ENCODE data around the gene SLC7A7. TPM values are rescaled to one million over a fixed set of nuclear protein-coding genes. Genes with fewer than 3 reads are reported as not detected.
"Not testable (repeated sequence)": the region's sequence is repeated elsewhere in the genome, so short reads cannot be mapped to it uniquely, and the experiment has no call there.

The SLC7A7 gene
- total RNA-seq, 1 donor from 2014 or later = 14.3 TPM

- FAIRE-seq (no peak), DNase-seq (ENCODE audit: low read depth) (no peak)
- Histone ChIP-seq H3K9ac (ENCODE audit: low read length) (no peak overlapping the region), H4K20me1 (ENCODE audit: insufficient read depth, low read length) (no peaks in the 10 kb centered on the region), H3K27ac (ENCODE audit: low read depth, low read length) (no peak overlapping the region), H3K4me3 (ENCODE audit: insufficient read depth, low read depth, low read length) (no peak overlapping the region), H3K27me3 (ENCODE audit: insufficient read depth, low read length) (peaks cover 8% of the 10 kb centered on the region), H3K36me3 (ENCODE audit: insufficient read depth, low read length) (no peaks in the 10 kb centered on the region), H3K9me3 (ENCODE audit: insufficient read depth, low read depth, low read length) (no peaks in the 10 kb centered on the region), H3K4me1 (ENCODE audit: insufficient read depth, low read length) (no peaks in the 10 kb centered on the region), H2AFZ (ENCODE audit: low read depth, low read length) (no peak overlapping the region), H3K79me2 (ENCODE audit: insufficient read depth, low read length) (no peaks in the 10 kb centered on the region), H3K4me2 (ENCODE audit: low read length) (no peak overlapping the region)
- H3K27ac Mint-ChIP-seq (ENCODE audit: unreplicated experiment) = no peak overlapping the region
- TF ChIP-seq EZH2 (IDR thresholded peaks at IDR 0.05; ENCODE audit: insufficient read depth, low read length) = no peak
- no peak for TF ChIP-seq CTCF (IDR thresholded peaks at IDR 0.05; ENCODE audit: insufficient read depth, low read depth, low read length)
- no peaks in the 10 kb centered on the region for H3K36me3 Mint-ChIP-seq (ENCODE audit: low read depth, unreplicated experiment)
- H3K4me3 Mint-ChIP-seq (ENCODE audit: unreplicated experiment) = no peak overlapping the region
- H3K4me1 Mint-ChIP-seq (ENCODE audit: low read depth, unreplicated experiment) = no peaks in the 10 kb centered on the region
- peaks cover 4% of the 10 kb centered on the region for H3K27me3 Mint-ChIP-seq (ENCODE audit: low read depth, unreplicated experiment)
- peaks cover 8% of the 10 kb centered on the region for H3K9me3 Mint-ChIP-seq (ENCODE audit: unreplicated experiment)
These were observed 89.2 kb downstream of the SLC7A7 start for GRCh38 chr14:22726012-22726411.

- H3K4me2 ChIP-seq (ENCODE audit: low read length); H3K4me1 ChIP-seq (ENCODE audit: insufficient read depth, low read length); H3K27ac ChIP-seq (ENCODE audit: low read depth, low read length); FAIRE-seq; H3K36me3 Mint-ChIP-seq (ENCODE audit: low read depth, unreplicated experiment); H3K9ac ChIP-seq (ENCODE audit: low read length); H4K20me1 ChIP-seq (ENCODE audit: insufficient read depth, low read length); H3K9me3 ChIP-seq (ENCODE audit: insufficient read depth, low read depth, low read length); H3K27me3 Mint-ChIP-seq (ENCODE audit: low read depth, unreplicated experiment); H3K27me3 ChIP-seq (ENCODE audit: insufficient read depth, low read length); H3K36me3 ChIP-seq (ENCODE audit: insufficient read depth, low read length); H2AFZ ChIP-seq (ENCODE audit: low read depth, low read length); H3K4me1 Mint-ChIP-seq (ENCODE audit: low read depth, unreplicated experiment); H3K4me3 Mint-ChIP-seq (ENCODE audit: unreplicated experiment); H3K9me3 Mint-ChIP-seq (ENCODE audit: unreplicated experiment); H3K27ac Mint-ChIP-seq (ENCODE audit: unreplicated experiment); DNase-seq (ENCODE audit: low read depth); H3K4me3 ChIP-seq (ENCODE audit: insufficient read depth, low read depth, low read length); H3K79me2 ChIP-seq (ENCODE audit: insufficient read depth, low read length): not testable (repeated sequence)
These were observed 89.9 kb downstream of the SLC7A7 start for GRCh38 chr14:22725374-22725773.

- H3K4me1 ChIP-seq (ENCODE audit: insufficient read depth, low read length); H3K9me3 Mint-ChIP-seq (ENCODE audit: unreplicated experiment); H3K36me3 Mint-ChIP-seq (ENCODE audit: low read depth, unreplicated experiment); H3K4me3 ChIP-seq (ENCODE audit: insufficient read depth, low read depth, low read length); H4K20me1 ChIP-seq (ENCODE audit: insufficient read depth, low read length); H2AFZ ChIP-seq (ENCODE audit: low read depth, low read length); H3K36me3 ChIP-seq (ENCODE audit: insufficient read depth, low read length); H3K27ac Mint-ChIP-seq (ENCODE audit: unreplicated experiment); FAIRE-seq; H3K79me2 ChIP-seq (ENCODE audit: insufficient read depth, low read length); H3K4me1 Mint-ChIP-seq (ENCODE audit: low read depth, unreplicated experiment); H3K27me3 ChIP-seq (ENCODE audit: insufficient read depth, low read length); H3K9me3 ChIP-seq (ENCODE audit: insufficient read depth, low read depth, low read length); H3K4me2 ChIP-seq (ENCODE audit: low read length); H3K27me3 Mint-ChIP-seq (ENCODE audit: low read depth, unreplicated experiment); H3K4me3 Mint-ChIP-seq (ENCODE audit: unreplicated experiment); H3K9ac ChIP-seq (ENCODE audit: low read length); DNase-seq (ENCODE audit: low read depth); H3K27ac ChIP-seq (ENCODE audit: low read depth, low read length): not testable (repeated sequence)
These were observed 90.4 kb downstream of the SLC7A7 start for GRCh38 chr14:22724847-22725246.

- Histone ChIP-seq H3K27me3 (ENCODE audit: insufficient read depth, low read length) (peaks cover 10% of the 10 kb centered on the region), H3K79me2 (ENCODE audit: insufficient read depth, low read length) (no peaks in the 10 kb centered on the region), H3K4me3 (ENCODE audit: insufficient read depth, low read depth, low read length) (no peak overlapping the region), H4K20me1 (ENCODE audit: insufficient read depth, low read length) (no peaks in the 10 kb centered on the region), H3K9ac (ENCODE audit: low read length) (no peak overlapping the region), H3K36me3 (ENCODE audit: insufficient read depth, low read length) (no peaks in the 10 kb centered on the region), H3K27ac (ENCODE audit: low read depth, low read length) (no peak overlapping the region), H3K4me1 (ENCODE audit: insufficient read depth, low read length) (no peaks in the 10 kb centered on the region), H3K4me2 (ENCODE audit: low read length) (no peak overlapping the region), H2AFZ (ENCODE audit: low read depth, low read length) (no peak overlapping the region), H3K9me3 (ENCODE audit: insufficient read depth, low read depth, low read length) (no peaks in the 10 kb centered on the region)
- Mint-ChIP-seq H3K36me3 (ENCODE audit: low read depth, unreplicated experiment) (no peaks in the 10 kb centered on the region), H3K9me3 (ENCODE audit: unreplicated experiment) (peaks cover 8% of the 10 kb centered on the region), H3K4me1 (ENCODE audit: low read depth, unreplicated experiment) (no peaks in the 10 kb centered on the region), H3K4me3 (ENCODE audit: unreplicated experiment) (no peak overlapping the region), H3K27me3 (ENCODE audit: low read depth, unreplicated experiment) (no peaks in the 10 kb centered on the region), H3K27ac (ENCODE audit: unreplicated experiment) (no peak overlapping the region)
- no peak for DNase-seq (ENCODE audit: low read depth)
- no peak for FAIRE-seq
- TF ChIP-seq EZH2 (IDR thresholded peaks at IDR 0.05; ENCODE audit: insufficient read depth, low read length) (no peak), CTCF (IDR thresholded peaks at IDR 0.05; ENCODE audit: insufficient read depth, low read depth, low read length) (no peak)
These were observed 91.4 kb downstream of the SLC7A7 start for GRCh38 chr14:22723815-22724214.
